Measurements from ENCODE around the gene TEPSIN. TPM values are rescaled to one million over a fixed set of nuclear protein-coding genes. Genes with fewer than 3 reads are reported as not detected.

Gene TEPSIN
- total and polyA plus RNA-seq, 2 of the 13 experiments (the other 11 are each of a cell fraction or from before 2014, with no cell fraction given): 16.1 to 18.8 TPM

DNA sequence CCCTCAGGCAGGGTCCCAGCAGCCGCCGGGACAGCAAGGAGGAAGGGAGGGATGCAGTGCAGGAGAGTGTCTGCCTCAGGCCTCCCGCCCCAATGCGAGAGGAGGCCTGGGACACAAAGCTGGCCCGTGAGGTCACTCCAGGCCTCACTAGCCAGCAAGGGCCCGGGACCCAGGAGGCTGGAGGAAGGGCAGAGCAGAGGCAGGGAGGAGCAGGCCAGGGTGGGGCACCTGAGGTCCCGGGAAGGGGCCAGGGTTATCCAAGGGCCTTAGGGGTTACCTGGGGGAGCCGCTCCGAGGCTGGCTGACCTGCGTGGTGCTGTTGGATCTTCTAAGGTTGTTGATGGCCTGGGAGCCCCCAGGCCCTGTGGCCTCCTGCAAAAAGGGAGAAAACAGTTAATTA, 30.2 kb downstream of the TEPSIN start:
- no TSS peak for BruUV-seq (replicated peaks)
- no peak overlapping the region for H3K4me3 ChIP-seq (replicated peaks in 1 of 3; ENCODE audit: insufficient read depth in 1 of 3, low read depth in 2 of 3, low read length in 3 of 3)
- FAIRE-seq: no peak
- no peak for ATAC-seq
- peaks cover 14 to 39% of the 10 kb centered on the region in 2 experiments for H3K36me3 ChIP-seq (replicated peaks in 1 of 2; ENCODE audit: control insufficient read depth in 1 of 2, insufficient read depth in 2 of 2, low read length in 2 of 2)
- in situ Hi-C loops (cut with HindIII; ENCODE audit: extremely low pct_ligation_motif_present, low pct_unique_long_range_greater_than_20kb): no loop called here
- H3K9ac ChIP-seq (ENCODE audit: insufficient read depth, low read depth, low read length): no peak overlapping the region
- H3K27me3 ChIP-seq (ENCODE audit: control insufficient read depth in 1 of 2, insufficient read depth in 2 of 2, low read length in 2 of 2): no peaks in the 10 kb centered on the region
- no peak overlapping the region for H3K4me2 ChIP-seq (ENCODE audit: low read depth, low read length)
- no peak overlapping the region for H3K27ac ChIP-seq (ENCODE audit: extremely low read length, insufficient read depth, low read length)
- no peak overlapping the region for H2AFZ ChIP-seq (ENCODE audit: low read length)
- DNase-seq (ENCODE audit: low spot score): no peak
- ChIA-PET CTCF (ENCODE audit: low intra/inter-chr PET ratio, low total read pairs) (no interaction called here), POLR2A (no interaction called here)
- H3K9me3 ChIP-seq (ENCODE audit: low read length): no peaks in the 10 kb centered on the region
- H3K4me1 ChIP-seq (ENCODE audit: insufficient read depth, low read length): no peaks in the 10 kb centered on the region
- no peaks in the 10 kb centered on the region for H3K79me2 ChIP-seq (ENCODE audit: insufficient read depth, low read length)
- intact Hi-C loops (cut with micrococcal nuclease; ENCODE audit: unreplicated experiment): no loop called here
- H4K20me1 ChIP-seq (ENCODE audit: insufficient read depth, low read length): no peaks in the 10 kb centered on the region
- 97% methylated on average over 10 of the region's 10 CpGs for WGBS (ENCODE audit: low lambda C conversion rate)
- TF ChIP-seq MIER3 (CRISPR knock-in tag; IDR thresholded peaks at IDR 0.05; ENCODE audit: borderline replicate concordance) (no peak), ZNF768 (CRISPR knock-in tag; IDR thresholded peaks at IDR 0.05) (no peak), ZFY (CRISPR knock-in tag; IDR thresholded peaks at IDR 0.05) (no peak), ZFP1 (CRISPR knock-in tag; IDR thresholded peaks at IDR 0.05) (no peak), MIXL1 (CRISPR knock-in tag; IDR thresholded peaks at IDR 0.05) (no peak), ZMYM2 (CRISPR knock-in tag; IDR thresholded peaks at IDR 0.05) (no peak), ARID2 (CRISPR knock-in tag; IDR thresholded peaks at IDR 0.05; ENCODE audit: borderline replicate concordance) (no peak), EED (CRISPR knock-in tag; IDR thresholded peaks at IDR 0.05) (no peak), MYNN (CRISPR knock-in tag; IDR thresholded peaks at IDR 0.05; ENCODE audit: low read depth) (no peak), ELF3 (CRISPR knock-in tag; IDR thresholded peaks at IDR 0.05) (no peak), SMARCE1 (IDR thresholded peaks at IDR 0.05; ENCODE audit: borderline replicate concordance) (no peak)
- TF ChIP-seq, protein P1, sequence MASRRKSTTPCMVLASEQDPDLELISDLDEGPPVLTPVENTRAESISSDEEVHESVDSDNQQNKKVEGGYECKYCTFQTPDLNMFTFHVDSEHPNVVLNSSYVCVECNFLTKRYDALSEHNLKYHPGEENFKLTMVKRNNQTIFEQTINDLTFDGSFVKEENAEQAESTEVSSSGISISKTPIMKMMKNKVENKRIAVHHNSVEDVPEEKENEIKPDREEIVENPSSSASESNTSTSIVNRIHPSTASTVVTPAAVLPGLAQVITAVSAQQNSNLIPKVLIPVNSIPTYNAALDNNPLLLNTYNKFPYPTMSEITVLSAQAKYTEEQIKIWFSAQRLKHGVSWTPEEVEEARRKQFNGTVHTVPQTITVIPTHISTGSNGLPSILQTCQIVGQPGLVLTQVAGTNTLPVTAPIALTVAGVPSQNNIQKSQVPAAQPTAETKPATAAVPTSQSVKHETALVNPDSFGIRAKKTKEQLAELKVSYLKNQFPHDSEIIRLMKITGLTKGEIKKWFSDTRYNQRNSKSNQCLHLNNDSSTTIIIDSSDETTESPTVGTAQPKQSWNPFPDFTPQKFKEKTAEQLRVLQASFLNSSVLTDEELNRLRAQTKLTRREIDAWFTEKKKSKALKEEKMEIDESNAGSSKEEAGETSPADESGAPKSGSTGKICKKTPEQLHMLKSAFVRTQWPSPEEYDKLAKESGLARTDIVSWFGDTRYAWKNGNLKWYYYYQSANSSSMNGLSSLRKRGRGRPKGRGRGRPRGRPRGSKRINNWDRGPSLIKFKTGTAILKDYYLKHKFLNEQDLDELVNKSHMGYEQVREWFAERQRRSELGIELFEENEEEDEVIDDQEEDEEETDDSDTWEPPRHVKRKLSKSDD (CRISPR knock-in tag; IDR thresholded peaks at IDR 0.05; ENCODE audit: low read depth): no peak
- TF ChIP-seq, protein P2, sequence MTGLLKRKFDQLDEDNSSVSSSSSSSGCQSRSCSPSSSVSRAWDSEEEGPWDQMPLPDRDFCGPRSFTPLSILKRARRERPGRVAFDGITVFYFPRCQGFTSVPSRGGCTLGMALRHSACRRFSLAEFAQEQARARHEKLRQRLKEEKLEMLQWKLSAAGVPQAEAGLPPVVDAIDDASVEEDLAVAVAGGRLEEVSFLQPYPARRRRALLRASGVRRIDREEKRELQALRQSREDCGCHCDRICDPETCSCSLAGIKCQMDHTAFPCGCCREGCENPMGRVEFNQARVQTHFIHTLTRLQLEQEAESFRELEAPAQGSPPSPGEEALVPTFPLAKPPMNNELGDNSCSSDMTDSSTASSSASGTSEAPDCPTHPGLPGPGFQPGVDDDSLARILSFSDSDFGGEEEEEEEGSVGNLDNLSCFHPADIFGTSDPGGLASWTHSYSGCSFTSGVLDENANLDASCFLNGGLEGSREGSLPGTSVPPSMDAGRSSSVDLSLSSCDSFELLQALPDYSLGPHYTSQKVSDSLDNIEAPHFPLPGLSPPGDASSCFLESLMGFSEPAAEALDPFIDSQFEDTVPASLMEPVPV (CRISPR knock-in tag; IDR thresholded peaks at IDR 0.05): no peak
